ENCODE data around the gene PREX1.

Gene PREX1

DNA sequence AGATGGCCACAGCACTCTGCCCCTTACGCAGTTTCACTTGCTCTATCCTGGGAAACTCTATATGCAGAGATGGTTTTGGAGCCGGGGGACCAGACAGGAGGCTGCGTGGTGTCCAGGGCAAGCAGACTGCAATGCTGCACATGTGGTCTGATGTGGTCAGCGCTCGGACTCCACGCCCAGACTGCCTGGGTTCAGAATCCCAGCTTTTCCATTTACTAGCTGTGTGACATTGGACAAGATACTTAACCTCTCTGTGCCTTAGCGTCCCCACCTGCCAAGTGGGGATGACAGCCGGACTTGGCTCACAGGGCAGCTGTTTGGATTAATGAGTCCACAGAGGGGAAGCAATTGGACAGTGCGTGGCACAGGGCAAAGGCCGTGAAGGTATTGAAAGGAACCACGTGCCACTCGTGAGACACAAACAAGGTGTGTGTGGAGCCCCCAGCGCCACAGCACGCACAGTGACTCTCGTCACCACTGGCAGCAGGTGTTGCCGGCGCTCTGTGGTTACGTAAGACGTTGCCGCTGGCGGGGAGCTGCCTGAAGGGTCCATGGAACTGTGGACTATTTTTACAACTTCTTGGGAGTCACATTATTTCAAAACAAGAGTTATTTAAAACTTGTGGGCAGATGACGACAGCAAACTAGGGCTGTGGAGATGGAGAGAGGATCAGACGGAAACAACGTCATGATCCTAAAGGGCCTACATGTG, 201.4 kb downstream of the PREX1 start:
- TF ChIP-seq, protein P1, sequence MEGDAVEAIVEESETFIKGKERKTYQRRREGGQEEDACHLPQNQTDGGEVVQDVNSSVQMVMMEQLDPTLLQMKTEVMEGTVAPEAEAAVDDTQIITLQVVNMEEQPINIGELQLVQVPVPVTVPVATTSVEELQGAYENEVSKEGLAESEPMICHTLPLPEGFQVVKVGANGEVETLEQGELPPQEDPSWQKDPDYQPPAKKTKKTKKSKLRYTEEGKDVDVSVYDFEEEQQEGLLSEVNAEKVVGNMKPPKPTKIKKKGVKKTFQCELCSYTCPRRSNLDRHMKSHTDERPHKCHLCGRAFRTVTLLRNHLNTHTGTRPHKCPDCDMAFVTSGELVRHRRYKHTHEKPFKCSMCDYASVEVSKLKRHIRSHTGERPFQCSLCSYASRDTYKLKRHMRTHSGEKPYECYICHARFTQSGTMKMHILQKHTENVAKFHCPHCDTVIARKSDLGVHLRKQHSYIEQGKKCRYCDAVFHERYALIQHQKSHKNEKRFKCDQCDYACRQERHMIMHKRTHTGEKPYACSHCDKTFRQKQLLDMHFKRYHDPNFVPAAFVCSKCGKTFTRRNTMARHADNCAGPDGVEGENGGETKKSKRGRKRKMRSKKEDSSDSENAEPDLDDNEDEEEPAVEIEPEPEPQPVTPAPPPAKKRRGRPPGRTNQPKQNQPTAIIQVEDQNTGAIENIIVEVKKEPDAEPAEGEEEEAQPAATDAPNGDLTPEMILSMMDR (IDR thresholded peaks at IDR 0.05; ENCODE audit: borderline replicate concordance, insufficient read depth, low read depth, low read length): no peak
- H3K4me3 ChIP-seq (ENCODE audit: low read depth, low read length): no peak overlapping the region

GRCh38 chr20:48625136-48625900, 202.5 kb downstream of the PREX1 start:
- no peak overlapping the region for H3K4me3 ChIP-seq (ENCODE audit: low read depth, low read length)
- TF ChIP-seq, protein P1 (IDR thresholded peaks at IDR 0.05; ENCODE audit: borderline replicate concordance, insufficient read depth, low read depth, low read length): no peak

DNA sequence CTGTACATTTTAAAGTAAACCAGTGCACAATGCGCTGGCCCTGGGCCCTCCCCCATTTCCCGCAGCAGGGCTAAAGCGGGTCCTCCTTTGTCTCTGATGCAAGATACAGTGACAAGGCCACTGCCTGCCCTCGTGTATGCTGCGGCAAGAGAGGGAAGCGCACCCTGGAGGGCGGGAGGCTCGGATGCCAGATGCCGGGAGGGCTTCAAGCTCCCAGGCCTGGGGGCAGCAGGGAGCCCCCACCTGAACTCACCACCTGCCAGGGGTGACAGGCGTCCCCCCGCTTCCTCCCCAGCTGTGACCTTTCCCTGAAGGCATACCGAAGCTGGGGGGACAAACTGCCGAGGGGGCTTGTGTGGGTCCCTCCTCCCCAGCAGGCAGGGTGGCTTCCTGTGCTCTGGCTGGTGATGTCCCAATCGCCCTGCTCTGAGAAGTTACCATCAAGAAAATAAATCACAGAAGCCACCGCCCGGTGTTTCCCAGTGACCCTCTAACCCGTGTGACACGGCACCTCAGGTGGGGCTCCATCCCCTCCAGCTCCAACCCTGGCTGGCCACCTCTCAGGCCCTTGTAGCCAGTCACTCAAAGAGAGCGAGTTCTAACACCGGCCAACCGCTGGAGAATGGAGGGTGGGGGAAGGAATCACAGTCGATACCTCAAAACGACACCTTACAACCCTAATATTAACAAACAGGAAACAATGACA, 203.3 kb downstream of the PREX1 start:
- TF ChIP-seq, protein P1 (IDR thresholded peaks at IDR 0.05; ENCODE audit: borderline replicate concordance, insufficient read depth, low read depth, low read length): no peak
- H3K4me3 ChIP-seq (ENCODE audit: low read depth, low read length): no peak overlapping the region

- H3K4me3 ChIP-seq (ENCODE audit: low read depth, low read length): no peak overlapping the region
- TF ChIP-seq, protein P1 (IDR thresholded peaks at IDR 0.05; ENCODE audit: borderline replicate concordance, insufficient read depth, low read depth, low read length): no peak
These were observed 203.9 kb downstream of the PREX1 start for GRCh38 chr20:48623906-48624265.

- TF ChIP-seq, protein P1 (IDR thresholded peaks at IDR 0.05; ENCODE audit: borderline replicate concordance, insufficient read depth, low read depth, low read length): no peak
- no peak overlapping the region for H3K4me3 ChIP-seq (ENCODE audit: low read depth, low read length)
These were observed 204.5 kb downstream of the PREX1 start for GRCh38 chr20:48623176-48623905.

DNA sequence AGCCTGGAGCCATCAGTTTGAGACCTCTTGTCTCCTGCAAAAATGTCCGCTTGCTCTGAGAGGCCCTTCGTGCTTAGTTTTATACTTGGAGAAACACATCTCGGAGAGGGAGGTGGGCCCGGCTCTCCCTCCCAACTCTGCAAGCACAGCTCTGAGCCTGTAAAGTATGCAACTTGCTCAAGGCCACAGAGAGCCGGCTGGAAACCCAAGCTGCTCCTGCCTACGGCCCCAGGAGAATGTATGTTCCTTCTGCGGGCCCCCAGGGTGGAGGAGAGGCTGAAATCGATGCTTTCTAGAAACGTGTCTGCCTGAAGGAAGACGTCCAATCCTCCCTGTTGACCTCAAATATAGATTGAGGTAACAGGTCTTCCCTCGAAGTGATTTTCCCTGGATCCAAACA, 205.4 kb downstream of the PREX1 start:
- TF ChIP-seq, protein P1 (IDR thresholded peaks at IDR 0.05; ENCODE audit: borderline replicate concordance, insufficient read depth, low read depth, low read length): no peak
- no peak overlapping the region for H3K4me3 ChIP-seq (ENCODE audit: low read depth, low read length)
